ENCODE results near the gene ALOX5.

GRCh38 chr10:45399113-45399512, 25.1 kb downstream of the ALOX5 start:
- TF ChIP-seq CTCF (IDR thresholded peaks at IDR 0.05) (no peak), CBFB (CRISPR knock-in tag; IDR thresholded peaks at IDR 0.05; ENCODE audit: low read depth) (no peak), ERG (CRISPR knock-in tag; IDR thresholded peaks at IDR 0.05) (no peak)

Data from WTC11 (cell line).